ENCODE results near the gene VWA2.

- TF ChIP-seq ZNF384 (IDR thresholded peaks at IDR 0.05) (no peak), ELF4 (IDR thresholded peaks at IDR 0.05) (no peak), PKNOX1 (IDR thresholded peaks at IDR 0.05) (no peak), TARDBP (IDR thresholded peaks at IDR 0.05) (no peak), SP1 (IDR thresholded peaks at IDR 0.05) (no peak), LEF1 (IDR thresholded peaks at IDR 0.05; ENCODE audit: borderline replicate concordance) (no peak), FOXA1 (IDR thresholded peaks at IDR 0.05) (no peak), SUZ12 (IDR thresholded peaks at IDR 0.05) (no peak), ARNT (IDR thresholded peaks at IDR 0.05) (no peak), HDGF (IDR thresholded peaks at IDR 0.05; ENCODE audit: borderline replicate concordance) (no peak), L3MBTL2 (conservative IDR thresholded peaks at IDR 0.05) (no peak), FOXM1 (IDR thresholded peaks at IDR 0.05; ENCODE audit: borderline replicate concordance) (no peak), NFRKB (IDR thresholded peaks at IDR 0.05) (no peak), FOXK2 (IDR thresholded peaks at IDR 0.05) (no peak)
Measured at GRCh38 chr10:114266521-114266920, 27.5 kb downstream of the VWA2 start.

Data from HEK293T (cell line).